GM15510 (cell line): ENCODE measurements around the gene MOB1B.

Experiments used
- POLR2A ChIP-seq: IDR thresholded peaks from 3 replicates; pipeline ENCODE4 v1.6.1; 2011; ENCODE audit warnings: borderline replicate concordance; ENCODE audit not compliant: insufficient read length; ENCODE audit errors: extremely low read depth

MOB1B gene

GRCh38 chr4:70932984-70933383 lies 30.8 kb downstream of the MOB1B start:
- TF ChIP-seq POLR2A: no peak

- no peak for TF ChIP-seq POLR2A
Observed at GRCh38 chr4:70935038-70935695, 33.0 kb downstream of the MOB1B start.

- TF ChIP-seq POLR2A: no peak
Observed at GRCh38 chr4:70936200-70936787, 34.1 kb downstream of the MOB1B start.

- no peak for TF ChIP-seq POLR2A
Observed at GRCh38 chr4:70938086-70938485, 35.9 kb downstream of the MOB1B start.

- no peak for TF ChIP-seq POLR2A
Observed at GRCh38 chr4:70940134-70940533, 38.0 kb downstream of the MOB1B start.

- TF ChIP-seq POLR2A: no peak
Observed at GRCh38 chr4:70943114-70943513, 40.9 kb downstream of the MOB1B start.

GRCh38 chr4:70945046-70945445 lies 42.9 kb downstream of the MOB1B start:
- TF ChIP-seq POLR2A: no peak

GRCh38 chr4:70945452-70946055 lies 43.4 kb downstream of the MOB1B start:
- TF ChIP-seq POLR2A: no peak

- TF ChIP-seq POLR2A: no peak
Observed at GRCh38 chr4:70946939-70947338, 44.8 kb downstream of the MOB1B start.

GRCh38 chr4:70948665-70949260 lies 46.6 kb downstream of the MOB1B start:
- no peak for TF ChIP-seq POLR2A

- no peak for TF ChIP-seq POLR2A
Observed at GRCh38 chr4:70954032-70954431, 51.9 kb downstream of the MOB1B start.

- TF ChIP-seq POLR2A: no peak
Observed at GRCh38 chr4:70956549-70957210, 54.5 kb downstream of the MOB1B start.

- TF ChIP-seq POLR2A: no peak
Observed at GRCh38 chr4:70958681-70959080, 56.5 kb downstream of the MOB1B start.

- no peak for TF ChIP-seq POLR2A
Observed at GRCh38 chr4:70969076-70969475, 66.9 kb downstream of the MOB1B start.

- no peak for TF ChIP-seq POLR2A
Observed at GRCh38 chr4:70976252-70976651, 74.1 kb downstream of the MOB1B start.

- no peak for TF ChIP-seq POLR2A
Observed at GRCh38 chr4:70979445-70980008, 77.4 kb downstream of the MOB1B start.

- no peak for TF ChIP-seq POLR2A
Observed at GRCh38 chr4:70980196-70980595, 78.0 kb downstream of the MOB1B start.
